IPS-15b (cell line): ENCODE results near the gene NDUFB10.
"Not testable (repeated sequence)": the region's sequence is repeated elsewhere in the genome, so short reads cannot be mapped to it uniquely, and the experiment has no call there.

ENCODE experiments used
- H3K27me3 ChIP-seq: one replicate; pipeline ENCODE4 v1.6.1; 2013; ENCODE audit warnings: low read length; ENCODE audit not compliant: control insufficient read depth, insufficient read depth
- H3K36me3 ChIP-seq: one replicate; pipeline ENCODE4 v1.6.1; 2013; ENCODE audit warnings: low read length; ENCODE audit not compliant: control insufficient read depth, insufficient read depth
- H3K4me1 ChIP-seq: one replicate; pipeline ENCODE4 v1.6.1; 2013; ENCODE audit warnings: mild to moderate bottlenecking, low read length; ENCODE audit not compliant: control insufficient read depth, insufficient read depth
- H3K4me3 ChIP-seq: one replicate; pipeline ENCODE4 v1.5.1; 2013; ENCODE audit warnings: low read depth, low read length
- H3K9ac ChIP-seq: one replicate; pipeline ENCODE4 v1.6.1; 2013; ENCODE audit warnings: low read depth, mild to moderate bottlenecking, low read length
- H3K9me3 ChIP-seq: one replicate; pipeline ENCODE4 v1.6.1; 2013; ENCODE audit warnings: mild to moderate bottlenecking, low read length; ENCODE audit not compliant: control insufficient read depth, insufficient read depth

Gene NDUFB10

DNA sequence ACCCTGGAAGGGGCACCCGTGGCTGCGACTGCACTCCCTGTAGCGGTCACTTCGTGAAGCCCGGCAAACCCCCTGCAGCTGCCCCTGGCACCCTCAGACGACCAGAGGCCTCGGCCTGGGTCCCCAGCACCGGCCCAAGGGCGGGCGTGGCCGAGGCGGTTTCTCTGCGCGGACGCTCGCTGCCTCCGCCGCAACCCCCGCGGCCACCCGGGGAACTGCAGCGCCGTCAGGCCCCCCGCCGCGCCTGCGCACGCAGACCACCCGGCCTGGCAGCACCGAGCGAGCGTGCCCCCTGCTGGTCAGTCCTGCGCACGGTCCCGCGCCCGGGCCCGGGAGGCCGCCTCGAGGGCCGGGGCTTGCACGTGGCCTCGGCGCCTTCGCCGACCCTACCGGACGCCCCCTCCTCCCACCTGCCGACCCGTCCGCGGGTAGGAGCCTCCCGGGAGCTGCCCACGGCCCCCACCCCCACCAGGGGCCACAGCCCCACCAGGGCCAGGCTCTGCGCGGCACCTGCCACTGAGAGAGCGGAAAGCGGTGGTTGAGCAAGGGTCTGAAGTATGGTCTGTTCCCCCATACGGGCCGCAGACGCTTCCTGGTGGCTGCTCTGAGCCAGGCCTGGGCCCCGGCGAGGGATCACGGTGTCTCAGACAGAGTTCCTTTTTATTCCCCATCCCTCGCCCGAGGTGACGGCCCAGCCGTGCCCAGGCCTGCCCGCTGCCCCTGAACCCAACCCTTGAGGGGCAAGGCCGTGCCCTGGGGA lies 29.6 kb upstream of the NDUFB10 start:
- Histone ChIP-seq H3K4me3 (peak overlapping the region; percentile 39), H3K9me3 (no peaks in the 10 kb centered on the region), H3K9ac (no peak overlapping the region), H3K27me3 (peaks cover 18% of the 10 kb centered on the region), H3K4me1 (no peaks in the 10 kb centered on the region), H3K36me3 (no peaks in the 10 kb centered on the region)

DNA sequence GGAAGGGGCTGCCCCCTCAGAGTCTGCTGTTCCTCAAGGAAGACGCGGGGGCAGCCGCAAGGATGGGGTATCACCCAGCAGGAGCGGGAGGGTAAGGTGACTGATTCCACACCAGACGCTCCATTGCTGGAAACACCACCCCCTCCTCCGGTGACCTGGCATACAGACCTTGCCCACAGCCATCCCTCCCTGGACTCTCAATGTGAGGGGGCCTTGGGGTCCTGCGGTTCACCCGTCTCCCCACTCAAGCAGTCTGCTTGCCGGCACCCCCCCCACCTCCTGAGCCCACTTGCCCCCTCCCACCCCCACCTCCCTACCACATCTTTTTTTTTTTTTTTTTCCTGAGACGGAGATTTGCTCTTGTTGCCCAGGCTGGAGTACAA lies 29.0 kb upstream of the NDUFB10 start:
- Histone ChIP-seq H3K9me3 (no peaks in the 10 kb centered on the region), H3K36me3 (no peaks in the 10 kb centered on the region), H3K27me3 (peaks cover 17% of the 10 kb centered on the region), H3K4me3 (no peak overlapping the region), H3K9ac (no peak overlapping the region), H3K4me1 (no peaks in the 10 kb centered on the region)

DNA sequence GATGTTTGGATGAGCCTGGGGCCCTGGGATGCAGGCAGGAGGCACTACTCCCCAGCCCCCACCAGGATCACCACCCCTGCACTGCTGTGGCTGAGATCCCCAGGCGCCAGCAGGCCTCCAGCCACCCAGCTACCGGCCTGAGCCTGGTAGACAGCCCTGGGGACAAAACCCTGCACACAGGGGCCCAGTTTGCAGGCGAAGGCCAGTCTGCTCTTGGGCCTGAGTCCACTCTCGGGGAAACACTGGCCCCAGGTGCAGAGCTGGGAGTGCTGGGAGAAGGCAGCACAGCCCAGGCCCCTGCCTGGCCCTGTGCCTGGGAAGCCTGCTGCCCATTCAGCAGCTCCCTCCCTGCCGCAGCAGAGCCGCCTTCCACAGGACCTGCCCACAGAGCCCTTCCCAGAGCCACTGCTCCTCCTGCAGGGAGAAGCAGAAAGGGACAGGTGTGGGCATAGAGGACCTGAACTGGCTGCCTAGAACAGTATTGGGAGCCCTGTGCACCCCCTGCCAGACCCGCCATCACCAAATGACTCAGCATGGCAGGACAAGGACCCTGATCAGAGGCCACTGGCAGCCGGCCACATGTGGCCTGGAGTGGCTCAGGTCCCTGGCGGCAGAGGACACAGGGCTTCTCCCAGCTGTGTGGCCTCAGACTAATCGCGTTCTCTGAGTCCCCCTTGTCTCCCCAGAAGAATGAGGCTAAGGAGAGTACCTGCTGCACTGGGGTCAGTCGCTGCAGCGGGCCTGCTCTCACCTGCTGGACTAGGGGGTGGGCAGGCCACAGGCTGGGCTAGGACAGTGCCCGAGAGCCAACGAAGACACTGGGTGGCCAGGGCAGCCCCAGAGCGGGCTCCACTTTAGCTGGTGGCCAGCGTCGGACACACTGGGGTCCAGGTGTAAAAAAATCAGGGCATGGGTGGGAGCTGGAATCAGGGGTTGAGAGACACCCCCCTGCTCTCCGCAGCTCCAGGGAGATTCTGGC lies 27.0 kb upstream of the NDUFB10 start:
- H3K9ac ChIP-seq: no peak overlapping the region
- peaks cover 15% of the 10 kb centered on the region for H3K27me3 ChIP-seq
- no peaks in the 10 kb centered on the region for H3K36me3 ChIP-seq
- no peaks in the 10 kb centered on the region for H3K9me3 ChIP-seq
- no peaks in the 10 kb centered on the region for H3K4me1 ChIP-seq
- no peak overlapping the region for H3K4me3 ChIP-seq

DNA sequence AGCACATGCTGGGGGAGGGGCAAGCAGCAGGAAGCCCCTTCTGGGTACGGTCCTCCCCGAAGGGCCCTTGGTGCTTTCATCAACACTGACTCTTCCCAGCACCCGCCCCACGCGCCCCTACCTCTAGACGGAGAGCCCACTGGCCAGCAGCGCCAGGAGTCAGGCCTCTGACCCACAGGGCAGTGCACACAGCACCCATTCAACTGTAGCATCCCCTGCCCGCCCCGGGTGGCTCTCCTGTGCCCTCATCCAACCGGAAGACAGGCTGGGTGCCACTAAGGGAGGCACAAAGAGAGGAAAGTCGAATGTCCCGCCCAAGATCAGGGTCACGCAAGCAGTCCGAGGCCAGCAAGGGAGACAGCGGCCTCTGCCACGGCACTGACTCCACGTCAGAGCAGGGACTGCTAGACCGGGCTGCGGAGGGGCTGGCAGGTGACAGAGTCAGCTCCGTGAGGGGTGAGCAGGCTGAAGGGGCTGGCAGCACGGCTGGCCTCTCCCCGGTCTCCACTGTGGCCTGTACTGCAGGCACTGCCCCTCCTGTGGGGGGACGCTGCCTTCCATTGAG lies 26.2 kb upstream of the NDUFB10 start:
- peaks cover 13% of the 10 kb centered on the region for H3K27me3 ChIP-seq
- peaks cover 1% of the 10 kb centered on the region for H3K36me3 ChIP-seq
- no peak overlapping the region for H3K9ac ChIP-seq
- H3K4me3 ChIP-seq: no peak overlapping the region
- H3K9me3 ChIP-seq: no peaks in the 10 kb centered on the region
- no peaks in the 10 kb centered on the region for H3K4me1 ChIP-seq

DNA sequence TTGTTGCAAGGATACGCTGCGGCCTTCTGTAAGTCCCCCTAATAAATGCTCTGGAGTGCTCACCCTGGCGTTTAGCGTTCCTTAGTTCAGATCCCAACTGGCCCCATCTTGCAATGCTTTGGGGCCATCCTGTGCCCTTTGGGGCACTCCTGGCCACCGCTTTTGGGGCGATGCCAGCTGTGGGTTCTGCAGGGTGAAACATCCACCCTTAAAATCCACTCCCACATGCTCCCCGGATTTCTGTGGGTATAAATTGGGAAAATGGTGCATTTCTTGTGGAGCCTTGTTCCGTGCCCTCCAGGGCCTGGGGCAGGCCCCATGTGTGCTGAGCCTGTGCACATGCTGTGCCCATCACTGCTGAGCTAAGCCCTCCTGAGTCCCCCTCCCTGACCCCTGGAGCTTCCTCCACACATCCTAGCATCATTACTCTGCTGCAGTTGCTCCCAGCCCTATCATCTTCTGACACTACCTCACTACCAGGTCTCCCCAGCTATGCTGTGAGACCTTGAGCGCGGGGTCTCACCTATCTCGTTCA lies 22.3 kb upstream of the NDUFB10 start:
- Histone ChIP-seq H3K9ac (no peak overlapping the region), H3K4me3 (no peak overlapping the region), H3K4me1 (no peaks in the 10 kb centered on the region), H3K27me3 (peaks cover 1% of the 10 kb centered on the region), H3K36me3 (peaks cover 19% of the 10 kb centered on the region), H3K9me3 (no peaks in the 10 kb centered on the region)

DNA sequence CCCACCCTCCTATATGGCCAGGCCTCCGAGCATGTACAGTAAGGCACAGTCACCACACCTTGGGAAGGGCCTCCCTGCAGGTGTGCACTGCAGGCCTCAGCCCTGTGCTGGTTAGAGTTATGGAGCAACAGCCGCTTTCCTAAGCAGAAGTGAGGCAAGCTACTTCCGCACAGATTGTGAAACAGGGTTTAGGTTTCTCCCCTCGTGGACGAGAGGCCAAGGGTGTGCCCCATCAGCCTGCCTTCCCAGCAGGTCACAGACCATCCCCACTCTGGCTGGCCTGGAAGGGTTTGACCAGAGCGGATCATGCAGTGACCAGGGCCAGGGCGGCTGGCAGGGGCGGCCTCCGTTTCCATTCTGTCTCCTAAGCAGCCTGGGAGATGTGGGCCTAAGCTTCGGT lies 21.0 kb upstream of the NDUFB10 start:
- no peak overlapping the region for H3K4me3 ChIP-seq
- no peaks in the 10 kb centered on the region for H3K9me3 ChIP-seq
- H3K27me3 ChIP-seq: peaks cover 3% of the 10 kb centered on the region
- H3K4me1 ChIP-seq: peaks cover 4% of the 10 kb centered on the region
- no peak overlapping the region for H3K9ac ChIP-seq
- peaks cover 19% of the 10 kb centered on the region for H3K36me3 ChIP-seq

DNA sequence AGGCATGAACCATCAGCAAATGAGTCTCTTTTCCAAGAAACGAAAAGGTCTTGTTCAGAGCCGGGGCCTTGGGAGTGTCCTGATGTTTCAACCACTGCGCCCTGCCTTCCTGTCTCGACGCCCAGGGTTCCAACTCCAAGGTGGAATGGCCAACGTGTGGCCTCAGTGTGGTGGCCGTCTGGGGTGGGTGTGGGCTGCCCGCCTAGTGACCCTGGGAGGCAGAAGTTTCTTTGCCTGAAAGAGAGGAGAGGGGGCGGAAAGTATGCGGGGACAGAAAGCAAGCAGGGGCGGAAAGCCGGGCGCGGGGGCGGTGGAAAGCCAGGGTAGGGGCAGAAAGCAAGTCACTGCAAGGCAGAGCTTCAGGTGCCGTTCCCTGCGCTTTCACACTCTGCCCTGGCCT lies 20.4 kb upstream of the NDUFB10 start:
- Histone ChIP-seq H3K36me3 (peaks cover 19% of the 10 kb centered on the region), H3K27me3 (peaks cover 3% of the 10 kb centered on the region), H3K9ac (no peak overlapping the region), H3K4me3 (no peak overlapping the region), H3K4me1 (peaks cover 6% of the 10 kb centered on the region), H3K9me3 (no peaks in the 10 kb centered on the region)

DNA sequence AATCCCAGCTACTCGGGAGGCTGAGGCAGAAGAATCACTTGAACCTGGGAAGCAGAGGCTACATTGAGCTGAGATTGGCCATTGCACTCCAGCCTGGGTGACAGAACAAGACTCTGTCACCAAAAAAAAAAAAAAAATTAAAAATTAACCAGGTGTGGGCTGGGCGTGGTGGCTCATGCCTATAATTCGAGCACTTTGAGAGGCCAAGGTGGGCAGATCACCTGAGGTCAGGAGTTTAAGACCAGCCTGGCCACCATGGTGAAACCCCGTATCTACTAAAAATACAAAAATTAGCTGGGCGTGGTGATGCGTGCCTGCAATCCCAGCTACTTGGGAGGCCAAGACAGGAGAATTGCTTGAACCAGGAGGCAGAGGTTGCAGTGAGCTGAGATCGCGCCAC lies 19.5 kb upstream of the NDUFB10 start:
- not testable (repeated sequence) for H3K9me3 ChIP-seq, H3K27me3 ChIP-seq, H3K4me1 ChIP-seq, H3K9ac ChIP-seq, H3K4me3 ChIP-seq
- peaks cover 19% of the 10 kb centered on the region for H3K36me3 ChIP-seq

DNA sequence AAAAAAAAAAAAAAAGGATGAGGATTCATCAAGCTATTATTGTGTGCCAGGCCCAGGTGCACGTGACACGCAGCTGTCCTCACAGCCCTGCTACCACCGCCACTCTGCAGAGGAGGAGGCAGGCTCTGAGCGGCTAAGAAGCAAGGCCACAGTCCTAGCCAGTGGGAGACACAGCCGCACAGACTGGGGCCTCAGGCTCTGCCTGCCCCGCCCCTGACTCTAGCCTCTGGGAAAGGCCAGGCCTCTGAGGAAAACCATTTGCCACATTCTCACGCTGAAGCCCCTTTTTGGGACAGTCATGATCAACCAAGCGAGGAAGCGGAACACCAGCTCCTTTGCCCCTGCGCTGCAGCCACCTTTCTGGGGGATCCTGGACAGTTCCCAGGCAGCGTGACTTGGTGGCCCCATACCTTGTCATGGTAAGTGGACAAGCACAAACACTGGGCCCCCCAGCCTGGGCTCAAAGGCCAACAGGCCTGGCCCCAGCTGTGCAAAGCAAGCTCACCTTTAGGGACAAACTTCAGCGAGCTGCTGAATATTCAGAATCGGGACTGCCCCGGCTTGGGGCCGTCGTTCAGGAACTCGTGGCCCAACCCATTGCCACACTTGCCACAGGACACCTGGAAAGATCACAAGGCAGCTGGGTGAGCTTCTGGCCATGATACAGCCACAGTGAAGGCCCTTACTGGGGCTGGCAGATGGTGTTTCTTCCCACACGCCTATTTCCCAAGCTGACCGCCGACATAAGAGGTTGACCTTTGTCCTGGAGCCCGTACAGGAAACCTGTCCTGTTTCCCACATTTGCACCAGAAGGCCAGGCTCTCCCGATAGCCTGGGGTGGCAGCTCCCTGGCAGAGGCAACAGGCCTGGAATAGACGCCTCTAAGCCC lies 18.8 kb upstream of the NDUFB10 start:
- Histone ChIP-seq H3K27me3 (peaks cover 3% of the 10 kb centered on the region), H3K4me1 (peaks cover 6% of the 10 kb centered on the region), H3K36me3 (peaks cover 19% of the 10 kb centered on the region), H3K9me3 (no peaks in the 10 kb centered on the region), H3K9ac (no peak overlapping the region), H3K4me3 (no peak overlapping the region)

DNA sequence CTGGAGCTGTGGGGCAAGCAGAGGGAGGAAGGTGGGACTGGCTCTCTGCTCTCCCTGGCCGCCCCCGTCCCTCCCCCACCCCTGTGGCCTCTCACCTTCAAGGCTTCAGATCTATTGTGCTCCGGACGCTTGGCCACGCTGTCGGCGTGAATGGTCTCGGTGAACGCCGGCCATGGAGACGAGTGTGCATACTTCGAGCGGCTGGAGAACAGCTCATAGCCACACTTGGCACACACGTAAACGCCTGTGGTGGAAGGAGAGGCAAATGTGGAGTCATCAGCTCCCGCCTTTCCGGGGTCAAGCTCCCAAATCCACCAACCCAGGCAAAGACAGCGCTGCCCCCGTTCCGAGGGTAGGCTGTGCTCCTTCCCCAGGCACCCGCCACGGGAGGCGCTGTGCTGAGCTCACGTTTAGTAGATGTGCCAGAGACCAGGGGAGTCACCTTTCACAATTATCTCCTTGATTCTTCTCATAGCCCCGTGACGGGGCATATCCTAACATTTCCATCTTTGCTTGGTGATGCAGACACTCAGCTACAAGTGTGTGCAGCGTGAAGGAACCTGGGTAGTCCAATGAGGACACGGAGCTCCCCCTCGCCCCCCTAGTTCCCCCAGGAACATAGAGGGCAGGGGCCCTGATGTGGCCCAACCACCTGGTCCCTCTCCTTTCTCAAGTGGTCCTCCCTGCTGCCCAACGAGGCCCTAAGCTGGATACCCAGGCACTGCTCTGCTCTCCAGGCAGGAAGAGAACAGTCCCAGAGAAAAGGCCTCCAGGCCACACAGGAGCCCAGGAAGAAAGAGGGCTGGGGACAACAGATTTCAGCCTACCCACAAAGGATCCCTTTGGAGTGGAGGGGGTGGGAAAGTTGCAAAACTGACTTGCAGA lies 17.9 kb upstream of the NDUFB10 start:
- Histone ChIP-seq H3K4me1 (peaks cover 6% of the 10 kb centered on the region), H3K4me3 (peak overlapping the region; percentile 81), H3K9me3 (no peaks in the 10 kb centered on the region), H3K27me3 (peaks cover 3% of the 10 kb centered on the region), H3K36me3 (peaks cover 19% of the 10 kb centered on the region), H3K9ac (no peak overlapping the region)
